ENCODE data around the gene CD164L2. TPM values are rescaled to one million over a fixed set of nuclear protein-coding genes. Genes with fewer than 3 reads are reported as not detected.

CD164L2 gene
- total RNA-seq, 1 experiment from 2014 or later, result 0.63 TPM

DNA sequence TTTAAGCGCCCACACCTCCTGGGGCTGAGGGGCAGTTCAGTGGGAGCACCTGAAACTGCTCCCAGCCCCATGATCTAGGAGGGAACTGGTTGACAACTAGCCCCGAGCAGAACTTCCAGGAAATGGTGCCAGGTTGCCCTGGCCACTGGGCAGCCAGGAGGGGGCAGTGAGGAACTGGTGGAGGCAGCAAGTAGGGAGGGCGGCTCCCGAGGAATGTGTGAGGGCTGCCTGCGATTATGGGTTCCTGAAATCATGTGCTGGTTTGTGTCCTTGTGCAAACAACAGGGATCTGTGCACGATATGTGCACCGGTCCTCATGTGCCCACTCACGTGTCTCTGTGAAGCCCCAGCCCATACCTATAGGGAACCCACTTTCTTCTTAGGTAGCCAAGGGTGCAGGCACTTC lies 19.2 kb upstream of the CD164L2 start:
- no peak overlapping the region for H3K4me2 ChIP-seq
- no peaks in the 10 kb centered on the region for H3K9me3 ChIP-seq (ENCODE audit: insufficient read depth, low read depth)
- no peaks in the 10 kb centered on the region for H3K79me2 ChIP-seq (ENCODE audit: low read depth)
- H3K9me2 ChIP-seq (ENCODE audit: insufficient read depth), result no peaks in the 10 kb centered on the region
- intact Hi-C loops (cut with micrococcal nuclease; ENCODE audit: unreplicated experiment), result loop anchor here (2.0 kb wide), 1 partner anchor 204 kb away; no protein-coding TSS in a partner anchor
- ChIA-PET CTCF (interaction anchor here (1.3 kb wide), 1 partner anchor 154 kb away, joined by 5 read pairs; no protein-coding TSS in a partner anchor), POLR2A (ENCODE audit: unreplicated experiment) (interaction anchor here (0.6 kb wide), 2 partner anchors 155 to 202 kb away, joined by 12 to 20 read pairs; partner anchors contain the start of gene AHDC1)
- no peak overlapping the region for H3K27ac ChIP-seq
- no peaks in the 10 kb centered on the region for H3K36me3 ChIP-seq (ENCODE audit: low read depth)
- no TSS peak for BruUV-seq (replicated peaks)
- TF ChIP-seq, protein P1, sequence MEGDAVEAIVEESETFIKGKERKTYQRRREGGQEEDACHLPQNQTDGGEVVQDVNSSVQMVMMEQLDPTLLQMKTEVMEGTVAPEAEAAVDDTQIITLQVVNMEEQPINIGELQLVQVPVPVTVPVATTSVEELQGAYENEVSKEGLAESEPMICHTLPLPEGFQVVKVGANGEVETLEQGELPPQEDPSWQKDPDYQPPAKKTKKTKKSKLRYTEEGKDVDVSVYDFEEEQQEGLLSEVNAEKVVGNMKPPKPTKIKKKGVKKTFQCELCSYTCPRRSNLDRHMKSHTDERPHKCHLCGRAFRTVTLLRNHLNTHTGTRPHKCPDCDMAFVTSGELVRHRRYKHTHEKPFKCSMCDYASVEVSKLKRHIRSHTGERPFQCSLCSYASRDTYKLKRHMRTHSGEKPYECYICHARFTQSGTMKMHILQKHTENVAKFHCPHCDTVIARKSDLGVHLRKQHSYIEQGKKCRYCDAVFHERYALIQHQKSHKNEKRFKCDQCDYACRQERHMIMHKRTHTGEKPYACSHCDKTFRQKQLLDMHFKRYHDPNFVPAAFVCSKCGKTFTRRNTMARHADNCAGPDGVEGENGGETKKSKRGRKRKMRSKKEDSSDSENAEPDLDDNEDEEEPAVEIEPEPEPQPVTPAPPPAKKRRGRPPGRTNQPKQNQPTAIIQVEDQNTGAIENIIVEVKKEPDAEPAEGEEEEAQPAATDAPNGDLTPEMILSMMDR (conservative IDR thresholded peaks at IDR 0.05), result no peak; the same call in 1 of the 2 replicates
- no peak for TF ChIP-seq EZH2 (IDR thresholded peaks at IDR 0.05; ENCODE audit: low read depth)
- H3K4me1 ChIP-seq (replicated peaks; ENCODE audit: insufficient read depth), result no peaks in the 10 kb centered on the region
- H4K20me1 ChIP-seq (ENCODE audit: insufficient read depth), result no peaks in the 10 kb centered on the region
- no peak overlapping the region for H3K4me3 ChIP-seq
- H2AFZ ChIP-seq, result no peak overlapping the region
- peak in 1 of 2 experiments; percentile 48 for DNase-seq
- H3F3A ChIP-seq (ENCODE audit: insufficient read depth, low read depth), result peaks cover 6% of the 10 kb centered on the region
- no peaks in the 10 kb centered on the region for H3K27me3 ChIP-seq (ENCODE audit: insufficient read depth, low read depth)

DNA sequence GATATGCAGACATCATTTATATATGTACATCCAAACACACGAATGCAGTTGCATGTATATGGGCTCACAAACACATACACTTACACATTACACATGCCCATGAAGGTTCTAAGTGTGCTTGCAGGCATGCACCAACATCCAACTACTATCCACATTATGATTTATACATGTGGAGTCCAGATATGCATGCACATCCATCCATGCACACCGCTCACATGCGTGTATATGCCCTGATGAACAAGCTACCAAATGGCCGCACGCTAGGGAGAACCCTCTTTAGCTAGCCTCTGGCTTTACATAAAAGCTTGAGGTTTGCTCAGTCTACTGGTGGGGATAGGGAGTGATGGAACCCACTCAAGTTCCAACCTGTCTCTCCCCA lies 17.8 kb upstream of the CD164L2 start:
- Histone ChIP-seq H3K79me2 (ENCODE audit: low read depth) (no peaks in the 10 kb centered on the region), H2AFZ (no peak overlapping the region), H3K27ac (no peak overlapping the region), H3K4me2 (no peak overlapping the region), H3F3A (ENCODE audit: insufficient read depth, low read depth) (peaks cover 6% of the 10 kb centered on the region), H4K20me1 (ENCODE audit: insufficient read depth) (no peaks in the 10 kb centered on the region), H3K4me1 (replicated peaks; ENCODE audit: insufficient read depth) (no peaks in the 10 kb centered on the region), H3K9me2 (ENCODE audit: insufficient read depth) (no peaks in the 10 kb centered on the region), H3K9me3 (ENCODE audit: insufficient read depth, low read depth) (no peaks in the 10 kb centered on the region), H3K36me3 (ENCODE audit: low read depth) (no peaks in the 10 kb centered on the region), H3K27me3 (ENCODE audit: insufficient read depth, low read depth) (no peaks in the 10 kb centered on the region), H3K4me3 (no peak overlapping the region)
- CTCF ChIA-PET, result no interaction called here
- no peak for DNase-seq
- TF ChIP-seq, protein P1 (conservative IDR thresholded peaks at IDR 0.05), result no peak
- no peak for TF ChIP-seq EZH2 (IDR thresholded peaks at IDR 0.05; ENCODE audit: low read depth)
- POLR2A ChIA-PET (ENCODE audit: unreplicated experiment), result no interaction called here
- BruUV-seq (replicated peaks), result no TSS peak
- intact Hi-C loops (cut with micrococcal nuclease; ENCODE audit: unreplicated experiment), result no loop called here

DNA sequence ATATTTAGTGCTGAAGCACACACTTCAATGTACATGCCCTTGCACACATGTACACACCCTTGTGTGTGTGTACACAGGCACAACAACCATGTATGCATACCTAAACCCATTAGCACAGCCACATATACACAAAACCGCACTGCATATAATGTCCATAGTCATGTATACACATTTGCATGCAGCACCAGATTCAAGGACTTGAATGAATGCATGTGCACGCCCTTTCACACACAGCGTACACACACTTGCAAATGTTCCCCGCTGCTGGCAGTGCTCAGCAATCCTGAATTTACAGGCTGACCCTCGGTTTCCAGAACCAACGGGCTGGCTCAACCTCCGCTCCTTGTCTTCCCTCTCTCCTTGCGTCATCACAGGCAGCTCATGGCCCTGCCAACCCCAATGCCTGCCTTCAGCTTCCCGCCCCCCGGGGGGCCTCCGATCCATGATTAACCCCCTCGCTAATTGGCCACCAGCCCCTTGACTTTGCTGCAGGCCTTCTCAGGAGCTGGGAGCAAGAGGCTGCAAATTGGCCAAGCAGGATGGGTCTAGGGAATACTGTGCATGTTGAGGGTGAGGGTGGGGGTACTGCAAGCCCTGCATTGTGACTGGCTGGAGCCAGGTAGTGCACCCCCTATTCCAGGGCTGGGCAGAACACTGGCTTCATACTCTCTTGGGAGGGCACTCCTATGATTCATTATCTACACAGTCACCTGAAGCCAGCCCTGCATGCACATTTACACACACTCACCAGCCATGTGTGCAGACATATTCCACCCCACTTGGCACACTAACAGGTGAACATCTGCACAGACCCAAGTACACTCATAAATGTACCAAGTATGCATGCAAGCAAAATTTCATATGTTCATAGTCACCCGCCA lies 17.2 kb upstream of the CD164L2 start:
- ChIA-PET POLR2A (ENCODE audit: unreplicated experiment) (no interaction called here), CTCF (no interaction called here)
- H3K9me3 ChIP-seq (ENCODE audit: insufficient read depth, low read depth), result no peaks in the 10 kb centered on the region
- H3K4me2 ChIP-seq, result no peak overlapping the region
- no peaks in the 10 kb centered on the region for H3K36me3 ChIP-seq (ENCODE audit: low read depth)
- no peak overlapping the region for H3K4me3 ChIP-seq
- H3K79me2 ChIP-seq (ENCODE audit: low read depth), result no peaks in the 10 kb centered on the region
- H3K27ac ChIP-seq, result no peak overlapping the region
- H3K9me2 ChIP-seq (ENCODE audit: insufficient read depth), result no peaks in the 10 kb centered on the region
- TF ChIP-seq, protein P1 (conservative IDR thresholded peaks at IDR 0.05), result no peak
- TF ChIP-seq EZH2 (IDR thresholded peaks at IDR 0.05; ENCODE audit: low read depth), result no peak
- no peaks in the 10 kb centered on the region for H4K20me1 ChIP-seq (ENCODE audit: insufficient read depth)
- H3F3A ChIP-seq (ENCODE audit: insufficient read depth, low read depth), result peaks cover 6% of the 10 kb centered on the region
- no peak for DNase-seq
- no peaks in the 10 kb centered on the region for H3K27me3 ChIP-seq (ENCODE audit: insufficient read depth, low read depth)
- no TSS peak for BruUV-seq (replicated peaks)
- H3K4me1 ChIP-seq (replicated peaks; ENCODE audit: insufficient read depth), result no peaks in the 10 kb centered on the region
- intact Hi-C loops (cut with micrococcal nuclease; ENCODE audit: unreplicated experiment), result no loop called here
- H2AFZ ChIP-seq, result no peak overlapping the region
